ENCODE data around the gene KCNN4.

- TF ChIP-seq CTCF (IDR thresholded peaks at IDR 0.05; ENCODE audit: low read depth, low read length, missing input control), result no peak
- no peak for TF ChIP-seq REST (IDR thresholded peaks at IDR 0.05)
- TF ChIP-seq GABPA (IDR thresholded peaks at IDR 0.05 in 1 of 2, conservative IDR thresholded peaks at IDR 0.05 in 1 of 2), result no peak
- TF ChIP-seq TAF1 (conservative IDR thresholded peaks at IDR 0.05), result no peak
- TF ChIP-seq RXRA (IDR thresholded peaks at IDR 0.05), result no peak
- no peak for TF ChIP-seq FOXA1 (IDR thresholded peaks at IDR 0.05)
- no peak for TF ChIP-seq MAX (IDR thresholded peaks at IDR 0.05)
- TF ChIP-seq YY1 (IDR thresholded peaks at IDR 0.05), result no peak
- TF ChIP-seq ZBTB33 (IDR thresholded peaks at IDR 0.05), result no peak
- TF ChIP-seq EGR1 (IDR thresholded peaks at IDR 0.05; ENCODE audit: low read depth in 2 of 2), result no peak
- no peak for TF ChIP-seq NR2F2 (IDR thresholded peaks at IDR 0.05)
- TF ChIP-seq JUND (IDR thresholded peaks at IDR 0.05), result no peak
- no peak for TF ChIP-seq ATF3 (IDR thresholded peaks at IDR 0.05)
Measured at GRCh38 chr19:43723588-43723987, 57.2 kb downstream of the KCNN4 start.

All from liver (tissue), 3 donors.